GM18507 (cell line): ENCODE measurements around the gene IRF2BP2.
A peak's percentile ranks its signal among the peaks of the same experiment; 100 is the strongest.

Source experiments
- DNase-seq: peaks from one replicate; pipeline ENCODE4 v3.0.0; 2011; ENCODE audit warnings: low read depth; ENCODE audit not compliant: insufficient read length; ENCODE audit errors: extremely low spot score
- FAIRE-seq: peaks from 2 replicates; lab custom pipeline; 2011; peaks lifted over from hg19 to GRCh38; lab: Jason Lieb, UNC

IRF2BP2 gene

GRCh38 chr1:234610061-234610665, at the start of gene IRF2BP2:
Gene IRF2BP2, minus strand, starts transcription at chr1:234610178. Its CDS starts 684 bp downstream, at chr1:234609494.
- peak; percentile 26 for FAIRE-seq
- DNase-seq: peak; percentile 68

GRCh38 chr1:234659538-234659937, 49.6 kb upstream of the IRF2BP2 start:
- FAIRE-seq: no peak
- DNase-seq: no peak

GRCh38 chr1:234658138-234658537, 48.2 kb upstream of the IRF2BP2 start:
- no peak for FAIRE-seq
- DNase-seq: no peak

- FAIRE-seq (peak; percentile 9), DNase-seq (no peak)
Measured at GRCh38 chr1:234656944-234657654, 47.1 kb upstream of the IRF2BP2 start.

GRCh38 chr1:234656070-234656895, 46.3 kb upstream of the IRF2BP2 start:
- no peak for FAIRE-seq
- no peak for DNase-seq

- DNase-seq: no peak
- FAIRE-seq: no peak
Measured at GRCh38 chr1:234655328-234656069, 45.5 kb upstream of the IRF2BP2 start.

GRCh38 chr1:234654002-234654733, 44.2 kb upstream of the IRF2BP2 start:
- no peak for DNase-seq
- no peak for FAIRE-seq

GRCh38 chr1:234649432-234650081, 39.6 kb upstream of the IRF2BP2 start:
- FAIRE-seq (no peak), DNase-seq (no peak)

GRCh38 chr1:234647758-234648157, 37.8 kb upstream of the IRF2BP2 start:
- FAIRE-seq: no peak

GRCh38 chr1:234647245-234647644, 37.3 kb upstream of the IRF2BP2 start:
- DNase-seq (no peak), FAIRE-seq (no peak)

More at GRCh38 chr1:234647758-234648157, 37.8 kb upstream of the IRF2BP2 start:
- DNase-seq: no peak

GRCh38 chr1:234645964-234646363, 36.0 kb upstream of the IRF2BP2 start:
- no peak for DNase-seq
- FAIRE-seq: no peak

GRCh38 chr1:234645474-234645953, 35.5 kb upstream of the IRF2BP2 start:
- FAIRE-seq (no peak), DNase-seq (no peak)

GRCh38 chr1:234644928-234645327, 35.0 kb upstream of the IRF2BP2 start:
- DNase-seq: no peak
- no peak for FAIRE-seq

- FAIRE-seq (no peak), DNase-seq (no peak)
Measured at GRCh38 chr1:234643850-234644134, 33.8 kb upstream of the IRF2BP2 start.

GRCh38 chr1:234643111-234643849, 33.3 kb upstream of the IRF2BP2 start:
- DNase-seq (no peak), FAIRE-seq (no peak)

- DNase-seq (no peak), FAIRE-seq (no peak)
Measured at GRCh38 chr1:234642428-234642827, 32.5 kb upstream of the IRF2BP2 start.

- no peak for DNase-seq
- FAIRE-seq: no peak
Measured at GRCh38 chr1:234639961-234640360, 30.0 kb upstream of the IRF2BP2 start.
